A549 (cell line): ENCODE results near the gene ZNF287. TPM values are rescaled to one million over a fixed set of nuclear protein-coding genes. Genes with fewer than 3 reads are reported as not detected.

Experiments
- ATAC-seq, 2 experiments: fragments of 200-7000 bp in 1 of 2; fragments of >200 bp in 1 of 2; cut with Nextera tagmentation in 1 of 2; cut with Tn5 transposase in 1 of 2; 3 replicates each; pipeline versions ENCODE4 v1.8.0 to v1.9.1; 2018 to 2020; ENCODE audit warnings: mild to moderate bottlenecking in 1 of 2, moderate library complexity in 1 of 2
- CTCF ChIA-PET: fragments of 300-600 bp; sonication (Branson Sonifier 250); formaldehyde crosslinking; extraction: SDS; loops from one replicate; lab custom pipeline; 2021; ENCODE audit warnings: antibody characterized with exemption, inconsistent platforms; lab: Yijun Ruan, JAX
- POLR2A ChIA-PET: fragments of 350-600 bp; formaldehyde crosslinking; extraction: SDS; loops from one replicate; lab custom pipeline; 2021; ENCODE audit warnings: antibody characterized with exemption, inconsistent platforms; lab: Yijun Ruan, JAX
- DNase-seq, 2 experiments: peaks; one replicate each; pipeline versions ENCODE4 v3.0.0 to v3.0.0-alpha.2; 2011 to 2016; ENCODE audit warnings: low read depth in 1 of 2, low spot score in 1 of 2
- FAIRE-seq: peaks from 2 replicates; lab custom pipeline; 2011; peaks lifted over from hg19 to GRCh38; lab: Jason Lieb, UNC
- H3K27ac ChIP-seq, 2 experiments: fragments of >200 bp; sonication (Bioruptor Twin); formaldehyde crosslinking; 3 replicates each; pipeline ENCODE4 v1.5.1; 2016 to 2017
- H3K4me1 ChIP-seq: fragments of >200 bp; sonication (Bioruptor Twin); formaldehyde crosslinking; 3 replicates; pipeline ENCODE4 v1.6.1; 2016
- H3K4me2 ChIP-seq: fragments of >200 bp; sonication (Bioruptor Twin); formaldehyde crosslinking; 3 replicates; pipeline ENCODE4 v1.6.1; 2016
- H3K4me3 ChIP-seq: fragments of >200 bp; sonication (Bioruptor Twin); formaldehyde crosslinking; 3 replicates; pipeline ENCODE4 v1.5.1; 2016
- H3K9me3 ChIP-seq: fragments of >200 bp; sonication (Bioruptor Twin); formaldehyde crosslinking; 3 replicates; pipeline ENCODE4 v1.6.1; 2016
- CHD2 ChIP-seq: fragments of 150-350 bp; IDR thresholded peaks from 2 replicates; pipeline ENCODE4 v1.6.1; 2014; ENCODE audit warnings: low read length; ENCODE audit not compliant: partially characterized antibody
- CTCF ChIP-seq: fragments of >200 bp; sonication (Bioruptor Twin); formaldehyde crosslinking; IDR thresholded peaks from 3 replicates; pipeline ENCODE4 v1.5.1; 2016
- E2F6 ChIP-seq: IDR thresholded peaks from 2 replicates; pipeline ENCODE4 v1.6.1; 2012; ENCODE audit warnings: low read depth, borderline replicate concordance
- ELK1 ChIP-seq: fragments of 150-350 bp; IDR thresholded peaks from 2 replicates; pipeline ENCODE4 v1.6.1; 2014; ENCODE audit warnings: low read depth, mild to moderate bottlenecking, low read length
- HDAC2 ChIP-seq: fragments of 200-600 bp; sonication (generic); IDR thresholded peaks from 2 replicates; pipeline ENCODE4 v1.6.1; 2016
- HOXB5 ChIP-seq: fragments of 250-450 bp; sonication (Bioruptor Pico); IDR thresholded peaks from 2 replicates; pipeline ENCODE4 v1.5.0; 2020; ENCODE audit warnings: mild to moderate bottlenecking, moderate library complexity
- JUN ChIP-seq, 2 experiments: fragments of >200 bp; sonication (Bioruptor Twin); formaldehyde crosslinking; IDR thresholded peaks; 2 replicates in 1 of 2; 3 replicates in 1 of 2; pipeline ENCODE4 v1.6.1; 2016 to 2017
- KDM5A ChIP-seq: fragments of 200-600 bp; sonication (generic); IDR thresholded peaks from 2 replicates; pipeline ENCODE4 v1.6.1; 2016; ENCODE audit warnings: antibody characterized with exemption, mild to moderate bottlenecking
- MAX ChIP-seq: IDR thresholded peaks from 2 replicates; pipeline ENCODE4 v1.6.1; 2012
- PBX3 ChIP-seq: IDR thresholded peaks from 2 replicates; pipeline ENCODE4 v1.6.1; 2012
- PHF8 ChIP-seq: fragments of 200-600 bp; sonication (generic); IDR thresholded peaks from 2 replicates; pipeline ENCODE4 v1.6.1; 2016; ENCODE audit warnings: low read depth, mild to moderate bottlenecking, antibody characterized with exemption, moderate library complexity, borderline replicate concordance
- POLR2A ChIP-seq: IDR thresholded peaks from 2 replicates; pipeline ENCODE4 v1.6.1; 2012; ENCODE audit warnings: mild to moderate bottlenecking, low read length
- POLR2AphosphoS2 ChIP-seq: conservative IDR thresholded peaks from 2 replicates; pipeline ENCODE4 v1.6.1; 2012; ENCODE audit warnings: low read length, improper control_type of control experiment, inconsistent platforms
- RAD21 ChIP-seq, 2 experiments: fragments of >200 bp in 1 of 2; sonication (Bioruptor Twin) in 1 of 2; formaldehyde crosslinking in 1 of 2; IDR thresholded peaks in 1 of 2; conservative IDR thresholded peaks in 1 of 2; 2 replicates in 1 of 2; 3 replicates in 1 of 2; pipeline ENCODE4 v1.6.1; 2012 to 2018; ENCODE audit warnings: inconsistent platforms in 1 of 2
- RCOR1 ChIP-seq: fragments of 150-350 bp; IDR thresholded peaks from 2 replicates; pipeline ENCODE4 v1.6.1; 2014; ENCODE audit warnings: antibody characterized with exemption, low read length, low read depth
- RFX5 ChIP-seq: fragments of 450-650 bp; IDR thresholded peaks from 2 replicates; pipeline ENCODE4 v1.7.1; 2014; ENCODE audit warnings: antibody characterized with exemption, mild to moderate bottlenecking, moderate library complexity
- RNF2 ChIP-seq: fragments of 200-600 bp; sonication (generic); IDR thresholded peaks from 2 replicates; pipeline ENCODE4 v1.6.1; 2016; ENCODE audit warnings: low read depth, mild to moderate bottlenecking, antibody characterized with exemption, moderate library complexity, borderline replicate concordance
- SMC3 ChIP-seq: fragments of >200 bp; sonication (Bioruptor Twin); formaldehyde crosslinking; IDR thresholded peaks from 3 replicates; pipeline ENCODE4 v1.6.1; 2018; ENCODE audit warnings: inconsistent platforms
- TFCP2L1 ChIP-seq: fragments of 250-450 bp; sonication (Bioruptor Pico); IDR thresholded peaks from 2 replicates; pipeline ENCODE4 v1.5.0; 2021; ENCODE audit warnings: mild to moderate bottlenecking
- ZC3H11A ChIP-seq: fragments of 450-650 bp; IDR thresholded peaks from 2 replicates; pipeline ENCODE4 v1.6.1; 2014; ENCODE audit warnings: antibody characterized with exemption, mild to moderate bottlenecking
- ZFP36 ChIP-seq: fragments of 450-650 bp; IDR thresholded peaks from 2 replicates; pipeline ENCODE4 v1.6.1; 2014; ENCODE audit warnings: borderline replicate concordance; ENCODE audit not compliant: partially characterized antibody
- WGBS: methylation state at CpG from one replicate; pipeline ENCODE4 v1.1.6; 2017; ENCODE audit errors: missing lambda C conversion rate; 5-methylcytosine and 5-hydroxymethylcytosine counted together
- polyA plus RNA-seq, 4 experiments: library from polyadenylated mRNA; depleted of rRNA in 3 of 4; stranded (reverse); fragments of >200 nt; fragmentation: RNase III in 1 of 4; extraction: RNeasy Plus Mini Kit Qiagen cat#74134 plus additional on column Dnase treatment in 1 of 4; gene quantifications; 2 replicates in 3 of 4; 3 replicates in 1 of 4; pipeline ENCODE4 v1.2.3, GENCODE V29; 2011 to 2017

Gene ZNF287
- polyA plus RNA-seq, 2 of the 4 experiments (the other 2 are of a cell fraction) = 13.5 to 16.7 TPM

- 0 out of 5 replicates have a peak, but pooled peaks of 1 of the 2 experiments have one; percentile 31 for TF ChIP-seq JUN (IDR thresholded peaks at IDR 0.05)
- no peak for TF ChIP-seq CHD2
- no peak for TF ChIP-seq RCOR1
- 0 out of 2 replicates have a peak, but pooled peaks have one; percentile 58 for TF ChIP-seq TFCP2L1 (CRISPR knock-in tag)
- TF ChIP-seq CTCF = peak; percentile 96
- no peak for TF ChIP-seq ZC3H11A
- TF ChIP-seq E2F6 = peak; percentile 84; the same call in 1 of the 2 replicates
- peak; percentile 92 for TF ChIP-seq MAX
- TF ChIP-seq PHF8 = 0 out of 2 replicates have a peak, but pooled peaks have one; percentile 43
- TF ChIP-seq SMC3 = peak; percentile 79
- TF ChIP-seq RAD21 (conservative IDR thresholded peaks at IDR 0.05 in 1 of 2, IDR thresholded peaks at IDR 0.05 in 1 of 2) = peak; percentile 74 to 79
- no peak for TF ChIP-seq RFX5
- no peak for TF ChIP-seq KDM5A
- no peak for TF ChIP-seq PBX3
- peak; percentile 81; the same call in 1 of the 2 replicates for TF ChIP-seq RNF2
- no peak for TF ChIP-seq ELK1
- no peak for TF ChIP-seq HDAC2
- 0 out of 2 replicates have a peak, but pooled peaks have one; percentile 46 for TF ChIP-seq HOXB5 (CRISPR knock-in tag)
- TF ChIP-seq POLR2A = peak; percentile 68
- TF ChIP-seq POLR2AphosphoS2 = no peak
- TF ChIP-seq ZFP36 = no peak
- TF ChIP-seq, all 56 proteins: peak for 11
- peak overlapping the region; percentile 55 for H3K4me3 ChIP-seq
- POLR2A ChIA-PET = interaction anchor here (0.7 to 0.9 kb wide), 4 partner anchors 54 to 236 kb away, joined by 3 to 5 read pairs (median 4); partner anchors contain the start of genes CENPV and ZNF624
- peak overlapping the region; percentile 76 to 87 for H3K27ac ChIP-seq
- ATAC-seq (peak; percentile 93 to 94), FAIRE-seq (peak; percentile 85), DNase-seq (peak; percentile 92 to 93)
- CTCF ChIA-PET = interaction anchor here (0.6 to 2.4 kb wide), 45 partner anchors 9 to 829 kb away, joined by 3 to 24 read pairs (median 4); partner anchors contain the start of gene UBB
- peaks cover 65% of the 10 kb centered on the region for H3K9me3 ChIP-seq
- 10% methylated on average over 39 of the region's 53 CpGs for WGBS
- 0 out of 3 replicates have a peak, but pooled peaks cover 3% of the 10 kb centered on the region for H3K4me1 ChIP-seq
- peak overlapping the region; percentile 93 for H3K4me2 ChIP-seq
Observed at GRCh38 chr17:16589097-16589969, 20.3 kb upstream of the ZNF287 start.
